Upper lobe of left lung (tissue), 6 donors: ENCODE measurements around the gene MCF2L2. TPM values are rescaled to one million over a fixed set of nuclear protein-coding genes. Genes with fewer than 3 reads are reported as not detected.
"Not testable (repeated sequence)": the region's sequence is repeated elsewhere in the genome, so short reads cannot be mapped to it uniquely, and the experiment has no call there.

ENCODE experiments used
- ATAC-seq, 2 donors: fragments of 200-7000 bp; cut with Tn5 transposase; one replicate each; pipeline ENCODE4 v1.9.1; 2022; ENCODE audit warnings: mild to moderate bottlenecking in 2 of 2, moderate library complexity in 2 of 2; ENCODE audit not compliant: low FRiP score in 2 of 2
- DNase-seq, 2 donors: peaks; one replicate each; pipeline ENCODE4 v3.0.0-alpha.2; 2019 to 2020
- H3K27ac ChIP-seq, 4 donors: fragments of 200-600 bp; sonication (generic); one replicate each; pipeline ENCODE4 v1.5.1; 2016 to 2019
- H3K27me3 ChIP-seq, 4 donors: fragments of 200-600 bp; sonication (generic); one replicate each; pipeline ENCODE4 v1.5.1; 2017 to 2019
- H3K36me3 ChIP-seq, 4 donors: fragments of 200-600 bp; sonication (generic); one replicate each; pipeline ENCODE4 v1.5.1; 2016 to 2019
- H3K4me1 ChIP-seq, 4 donors: fragments of 200-600 bp; sonication (generic); one replicate each; pipeline ENCODE4 v1.5.1; 2018 to 2019
- H3K4me3 ChIP-seq, 4 donors: fragments of 200-600 bp; sonication (generic); one replicate each; pipeline ENCODE4 v1.5.1; 2017 to 2019; ENCODE audit warnings: mild to moderate bottlenecking in 2 of 4, moderate library complexity in 1 of 4
- H3K9me3 ChIP-seq, 4 donors: fragments of 200-600 bp; sonication (generic); one replicate each; pipeline ENCODE4 v1.5.1; 2018 to 2019
- EP300 ChIP-seq, 4 donors: sonication (generic); formaldehyde crosslinking; IDR thresholded peaks; one replicate each; pipeline ENCODE4 v1.5.1; 2017; ENCODE audit warnings: antibody characterized with exemption in 4 of 4, control low read depth in 2 of 4
- POLR2A ChIP-seq, 4 donors: fragments of 450-650 bp; IDR thresholded peaks; one replicate each; pipeline ENCODE4 v1.5.1; 2016 to 2017; ENCODE audit warnings: antibody characterized with exemption in 4 of 4, mild to moderate bottlenecking in 2 of 4
- POLR2AphosphoS5 ChIP-seq, 2 donors: sonication (generic); formaldehyde crosslinking; IDR thresholded peaks; one replicate each; pipeline ENCODE4 v1.5.1; 2017; ENCODE audit warnings: antibody characterized with exemption in 2 of 2
- WGBS, 2 donors: methylation state at CpG; one replicate each; pipeline ENCODE4 v1.1.5; 2017 to 2018; 5-methylcytosine and 5-hydroxymethylcytosine counted together
- total RNA-seq, 6 donors: library from RNA; depleted of rRNA in 4 of 6; stranded (reverse); fragments of >200 nt in 4 of 6; gene quantifications; one replicate each; pipeline versions ENCODE4 v1.1.0 to v1.2.1, GENCODE V29; 2016 to 2021
- TF ChIP-seq, protein P1 (sequence below), 6 experiments: fragments of 450-650 bp in 4 of 6; fragments of 200-600 bp in 2 of 6; sonication (generic) in 2 of 6; IDR thresholded peaks; one replicate each; pipeline ENCODE4 v1.5.1; 2016 to 2019; ENCODE audit warnings: antibody characterized with exemption in 6 of 6
- donor health status: DM: no; HTN: no; CAD: no; lungs with moderate emphysema.
- donor health status: DM: no; HTN: yes; CAD: no; lungs with severe emphysema.

MCF2L2 gene
- total RNA-seq, 6 donors from 2014 or later, result 0.22 to 2.0 (median 1.2) TPM

DNA sequence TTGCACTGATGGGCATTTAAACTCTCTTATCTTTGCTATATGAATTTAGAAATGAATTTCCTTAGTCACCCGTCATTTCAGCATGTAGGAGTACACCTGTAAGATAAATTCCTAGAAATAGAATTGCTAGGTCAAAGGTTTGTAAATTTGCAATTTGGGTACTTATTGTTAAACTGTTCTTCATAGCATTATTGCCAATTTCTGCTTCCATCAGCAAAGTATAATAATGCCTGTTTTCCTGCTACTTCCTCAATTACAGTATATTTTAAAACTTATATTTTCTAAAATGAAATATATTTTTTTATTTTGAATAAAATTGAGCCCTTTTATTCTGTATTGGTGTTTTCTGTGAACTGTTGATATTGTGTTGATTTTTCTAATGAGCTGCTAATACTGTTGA lies 16.3 kb upstream of the MCF2L2 start:
- no peaks in the 10 kb centered on the region for H3K27me3 ChIP-seq
- DNase-seq (no peak), ATAC-seq (no peak)
- peaks cover 0 to 10% (median 3%) of the 10 kb centered on the region in 4 donors for H3K9me3 ChIP-seq
- no peaks in the 10 kb centered on the region for H3K36me3 ChIP-seq
- WGBS, 2 donors, result 78 to 79% methylated on average over 1 of the region's 1 CpG
- TF ChIP-seq POLR2A (IDR thresholded peaks at IDR 0.05) (no peak), EP300 (IDR thresholded peaks at IDR 0.05) (no peak)
- H3K4me1 ChIP-seq, result peaks cover 7 to 17% (median 15%) of the 10 kb centered on the region in 4 donors
- no peak overlapping the region for H3K27ac ChIP-seq
- no peak overlapping the region for H3K4me3 ChIP-seq

DNA sequence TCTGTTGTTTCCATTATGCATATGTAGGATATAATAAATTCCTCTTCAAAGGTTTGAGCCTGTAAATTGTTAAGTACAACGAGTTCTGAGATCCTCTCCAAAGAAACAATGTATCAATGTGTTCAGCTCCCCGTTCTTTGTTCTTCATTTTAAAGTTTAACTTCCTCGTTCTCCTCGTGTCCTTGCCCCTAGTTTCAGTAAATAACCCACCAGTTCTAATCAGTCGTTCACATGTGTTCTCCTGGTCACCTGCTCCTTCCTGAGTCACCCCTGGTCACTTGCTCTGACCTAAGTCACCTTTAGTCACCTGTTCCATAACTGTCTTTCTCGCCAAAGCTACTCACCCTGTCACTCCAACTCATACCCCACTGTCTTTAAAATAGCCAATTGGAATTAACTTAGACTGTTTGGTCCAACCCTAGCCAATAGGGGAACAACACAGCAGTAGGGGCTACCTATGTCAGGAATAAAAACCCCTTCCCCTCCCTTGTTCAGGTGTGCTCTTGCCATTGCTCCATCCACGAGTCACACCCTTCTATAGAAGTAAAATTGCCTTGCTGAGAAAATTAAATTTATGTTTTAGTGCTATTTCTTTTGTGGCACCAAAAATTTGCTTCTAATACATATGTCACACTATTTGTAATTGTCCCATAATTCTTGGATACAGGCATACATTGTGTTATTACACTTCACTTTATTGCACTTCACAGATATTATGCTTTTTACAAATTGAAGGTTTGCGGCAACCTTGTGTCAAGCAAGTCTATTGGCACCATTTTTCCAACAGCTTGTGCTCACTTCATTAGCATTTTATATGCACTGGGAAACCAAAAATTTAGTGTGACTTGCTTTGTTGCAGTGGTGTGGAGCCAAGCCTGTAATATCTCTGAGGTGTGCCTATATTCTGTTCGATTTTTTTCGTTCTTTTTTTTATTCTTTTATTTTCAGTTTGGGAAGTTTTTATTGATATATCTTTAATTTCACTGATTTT lies 15.3 kb upstream of the MCF2L2 start:
- TF ChIP-seq POLR2AphosphoS5 (IDR thresholded peaks at IDR 0.05), result no peak
- no peak for TF ChIP-seq POLR2A (IDR thresholded peaks at IDR 0.05)
- no peak for TF ChIP-seq EP300 (IDR thresholded peaks at IDR 0.05)
- TF ChIP-seq, protein P1, sequence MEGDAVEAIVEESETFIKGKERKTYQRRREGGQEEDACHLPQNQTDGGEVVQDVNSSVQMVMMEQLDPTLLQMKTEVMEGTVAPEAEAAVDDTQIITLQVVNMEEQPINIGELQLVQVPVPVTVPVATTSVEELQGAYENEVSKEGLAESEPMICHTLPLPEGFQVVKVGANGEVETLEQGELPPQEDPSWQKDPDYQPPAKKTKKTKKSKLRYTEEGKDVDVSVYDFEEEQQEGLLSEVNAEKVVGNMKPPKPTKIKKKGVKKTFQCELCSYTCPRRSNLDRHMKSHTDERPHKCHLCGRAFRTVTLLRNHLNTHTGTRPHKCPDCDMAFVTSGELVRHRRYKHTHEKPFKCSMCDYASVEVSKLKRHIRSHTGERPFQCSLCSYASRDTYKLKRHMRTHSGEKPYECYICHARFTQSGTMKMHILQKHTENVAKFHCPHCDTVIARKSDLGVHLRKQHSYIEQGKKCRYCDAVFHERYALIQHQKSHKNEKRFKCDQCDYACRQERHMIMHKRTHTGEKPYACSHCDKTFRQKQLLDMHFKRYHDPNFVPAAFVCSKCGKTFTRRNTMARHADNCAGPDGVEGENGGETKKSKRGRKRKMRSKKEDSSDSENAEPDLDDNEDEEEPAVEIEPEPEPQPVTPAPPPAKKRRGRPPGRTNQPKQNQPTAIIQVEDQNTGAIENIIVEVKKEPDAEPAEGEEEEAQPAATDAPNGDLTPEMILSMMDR (IDR thresholded peaks at IDR 0.05), result no peak
- peaks cover 5 to 9% (median 6%) of the 10 kb centered on the region in 4 donors for H3K4me1 ChIP-seq
- peaks cover 0 to 10% (median 3%) of the 10 kb centered on the region in 4 donors for H3K9me3 ChIP-seq
- H3K36me3 ChIP-seq, result no peaks in the 10 kb centered on the region
- no peak overlapping the region for H3K4me3 ChIP-seq
- ATAC-seq, result no peak
- DNase-seq, result no peak
- H3K27me3 ChIP-seq, result no peaks in the 10 kb centered on the region
- H3K27ac ChIP-seq, result no peak overlapping the region
- 83 to 87% methylated on average over 10 of the region's 10 CpGs for WGBS, 2 donors

DNA sequence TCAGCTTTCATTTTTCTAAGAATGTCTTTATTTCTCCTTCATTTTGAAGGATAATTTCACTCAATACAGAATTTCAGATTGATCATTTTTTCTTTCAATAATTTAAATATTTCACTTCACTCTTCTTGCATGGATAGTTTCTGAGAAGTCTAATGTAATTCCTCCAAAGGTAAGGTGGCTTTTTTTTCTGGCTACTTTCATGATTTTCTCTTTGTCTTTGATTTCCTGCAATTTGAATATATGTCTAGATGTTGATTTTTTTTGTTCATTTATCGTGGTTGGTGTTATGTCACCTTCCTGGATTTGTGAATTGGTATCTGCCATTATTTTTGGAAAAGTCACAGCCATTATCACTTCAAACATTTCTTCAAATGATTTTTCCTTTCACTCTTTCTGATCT lies 14.6 kb upstream of the MCF2L2 start:
- no peaks in the 10 kb centered on the region for H3K27me3 ChIP-seq
- no peak for DNase-seq
- TF ChIP-seq POLR2AphosphoS5 (IDR thresholded peaks at IDR 0.05) (no peak), POLR2A (IDR thresholded peaks at IDR 0.05) (no peak), EP300 (IDR thresholded peaks at IDR 0.05) (no peak)
- TF ChIP-seq, protein P1 (IDR thresholded peaks at IDR 0.05), result no peak
- H3K27ac ChIP-seq, result no peak overlapping the region
- H3K9me3 ChIP-seq, result peaks cover 0 to 10% (median 3%) of the 10 kb centered on the region in 4 donors
- H3K36me3 ChIP-seq, result no peaks in the 10 kb centered on the region
- no peak overlapping the region for H3K4me3 ChIP-seq
- no peak for ATAC-seq
- peaks cover 0 to 3% (median 2%) of the 10 kb centered on the region in 4 donors for H3K4me1 ChIP-seq
- WGBS, 2 donors, result 83 to 84% methylated on average over 1 of the region's 1 CpG

DNA sequence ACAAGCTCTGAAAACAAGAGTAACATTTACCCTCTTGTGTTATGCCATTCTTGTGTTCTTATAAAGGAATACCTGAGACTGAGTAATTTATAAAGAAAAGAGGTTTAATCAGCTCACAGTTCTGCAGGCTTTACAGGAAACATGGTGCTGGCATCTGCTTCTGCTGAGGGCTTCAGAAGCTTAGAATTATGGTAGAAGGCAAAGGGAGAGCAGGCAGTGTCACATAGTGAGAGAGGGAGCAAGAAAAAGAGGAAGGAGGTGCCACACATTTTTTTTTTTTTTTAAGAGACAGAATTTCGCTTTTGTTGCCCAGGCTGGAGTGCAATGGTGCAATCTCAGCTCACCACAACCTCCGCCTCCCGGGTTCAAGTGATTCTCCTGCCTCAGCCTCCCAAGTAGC lies 12.1 kb upstream of the MCF2L2 start:
- not testable (repeated sequence) for ATAC-seq, H3K4me1 ChIP-seq, H3K9me3 ChIP-seq, H3K27me3 ChIP-seq, H3K36me3 ChIP-seq, H3K27ac ChIP-seq, H3K4me3 ChIP-seq, DNase-seq
- 80 to 91% methylated on average over 3 of the region's 3 CpGs for WGBS, 2 donors

DNA sequence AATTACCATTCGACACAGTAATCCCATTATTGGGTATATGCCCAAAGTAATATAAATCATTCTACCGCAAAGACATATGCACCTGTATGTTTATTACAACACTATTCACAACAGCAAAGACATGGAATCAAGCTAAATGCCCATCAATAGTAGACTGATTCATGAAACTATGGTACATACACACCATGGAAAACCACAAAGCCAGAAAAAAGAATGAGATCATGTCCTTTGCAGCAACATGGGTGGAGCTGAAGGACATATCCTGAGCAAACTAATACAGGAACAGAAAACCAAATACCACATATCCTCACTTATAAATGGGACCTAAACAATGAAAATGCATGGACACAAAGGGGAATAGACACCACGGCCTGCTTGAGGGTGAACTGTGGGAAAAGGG lies 11.1 kb upstream of the MCF2L2 start:
- no peak for DNase-seq
- 76 to 80% methylated on average over 3 of the region's 3 CpGs for WGBS, 2 donors
- Histone ChIP-seq H3K27ac (no peak overlapping the region), H3K4me1 (peaks cover 0 to 4% (median 0%) of the 10 kb centered on the region in 4 donors), H3K27me3 (no peaks in the 10 kb centered on the region), H3K4me3 (no peak overlapping the region), H3K9me3 (peaks cover 0 to 10% (median 3%) of the 10 kb centered on the region in 4 donors), H3K36me3 (no peaks in the 10 kb centered on the region)
- TF ChIP-seq EP300 (IDR thresholded peaks at IDR 0.05), result no peak
- TF ChIP-seq, protein P1 (IDR thresholded peaks at IDR 0.05), result no peak
- TF ChIP-seq POLR2AphosphoS5 (IDR thresholded peaks at IDR 0.05), result no peak
- no peak for TF ChIP-seq POLR2A (IDR thresholded peaks at IDR 0.05)
- ATAC-seq, result peak in 1 of 2 donors; percentile 17
